Activated CD4-positive, alpha-beta T cell treated with anti-CD3 and anti-CD28 coated beads, Interleukin-2, amount 10 ng/mL, durations not matched to agents 24 days and 14 days (primary cell): ENCODE measurements around the gene SLC12A5. TPM values are rescaled to one million over a fixed set of nuclear protein-coding genes. Genes with fewer than 3 reads are reported as not detected.

Source experiments
- DNase-seq: peaks from one replicate; pipeline ENCODE4 v3.0.0; 2022
- H3K27ac Mint-ChIP-seq: one replicate; pipeline ENCODE4 v1.8.0; 2022; ENCODE audit warnings: mild to moderate bottlenecking, mixed read lengths
- H3K27me3 Mint-ChIP-seq: one replicate; pipeline ENCODE4 v1.8.0; 2022; ENCODE audit warnings: mixed read lengths
- H3K36me3 Mint-ChIP-seq: one replicate; pipeline ENCODE4 v1.8.0; 2022; ENCODE audit warnings: low read depth, mild to moderate bottlenecking, mixed read lengths
- H3K4me1 Mint-ChIP-seq: one replicate; pipeline ENCODE4 v1.8.0; 2021; ENCODE audit warnings: mixed read lengths
- H3K4me3 Mint-ChIP-seq: one replicate; pipeline ENCODE4 v1.8.0; 2022; ENCODE audit warnings: mild to moderate bottlenecking, moderate library complexity, mixed read lengths
- H3K9me3 Mint-ChIP-seq: one replicate; pipeline ENCODE4 v1.8.0; 2021; ENCODE audit warnings: mixed read lengths
- intact Hi-C: fragments of 100-400 bp; cut with micrococcal nuclease; formaldehyde crosslinking; loops from one replicate; pipeline ENCODE4 v1.15.1; 2023
- total RNA-seq: library from RNA; stranded (reverse); gene quantifications from 2 replicates; pipeline ENCODE4 v1.2.3, GENCODE V29; 2022

Gene SLC12A5
- total RNA-seq, 1 donor from 2014 or later = not detected

- Mint-ChIP-seq H3K27me3 (peaks cover 36% of the 10 kb centered on the region), H3K36me3 (peaks cover 33% of the 10 kb centered on the region), H3K27ac (no peak overlapping the region), H3K4me1 (peaks cover 34% of the 10 kb centered on the region), H3K9me3 (no peaks in the 10 kb centered on the region), H3K4me3 (no peak overlapping the region)
- no peak for DNase-seq
- intact Hi-C loops = no loop called here
These were observed 29.7 kb downstream of the SLC12A5 start for GRCh38 chr20:46058599-46059281.

GRCh38 chr20:46060301-46060881, 31.4 kb downstream of the SLC12A5 start:
- DNase-seq = no peak
- H3K4me3 Mint-ChIP-seq = peak overlapping the region; percentile 19
- peak overlapping the region; percentile 4 for H3K27ac Mint-ChIP-seq
- peaks cover 50% of the 10 kb centered on the region for H3K36me3 Mint-ChIP-seq
- peaks cover 31% of the 10 kb centered on the region for H3K27me3 Mint-ChIP-seq
- intact Hi-C loops = loop anchor here (5.0 kb wide), 1 partner anchor 38 kb away; no protein-coding TSS in a partner anchor
- H3K4me1 Mint-ChIP-seq = peaks cover 46% of the 10 kb centered on the region
- no peaks in the 10 kb centered on the region for H3K9me3 Mint-ChIP-seq

GRCh38 chr20:46060975-46061374, 32.0 kb downstream of the SLC12A5 start:
- peaks cover 46% of the 10 kb centered on the region for H3K4me1 Mint-ChIP-seq
- no peak for DNase-seq
- H3K36me3 Mint-ChIP-seq = peaks cover 56% of the 10 kb centered on the region
- intact Hi-C loops = loop anchor here (5.0 kb wide), 1 partner anchor 39 kb away; no protein-coding TSS in a partner anchor
- H3K27ac Mint-ChIP-seq = no peak overlapping the region
- H3K9me3 Mint-ChIP-seq = no peaks in the 10 kb centered on the region
- H3K4me3 Mint-ChIP-seq = no peak overlapping the region
- peaks cover 25% of the 10 kb centered on the region for H3K27me3 Mint-ChIP-seq

GRCh38 chr20:46062151-46062550, 33.1 kb downstream of the SLC12A5 start:
- Mint-ChIP-seq H3K4me1 (peaks cover 46% of the 10 kb centered on the region), H3K36me3 (peaks cover 63% of the 10 kb centered on the region)

GRCh38 chr20:46062621-46063020, 33.6 kb downstream of the SLC12A5 start:
- Mint-ChIP-seq H3K27ac (no peak overlapping the region), H3K9me3 (no peaks in the 10 kb centered on the region), H3K36me3 (peaks cover 63% of the 10 kb centered on the region), H3K4me3 (no peak overlapping the region), H3K27me3 (peaks cover 13% of the 10 kb centered on the region), H3K4me1 (peaks cover 46% of the 10 kb centered on the region)
- intact Hi-C loops = loop anchor here (5.0 kb wide), 1 partner anchor 40 kb away; no protein-coding TSS in a partner anchor
- no peak for DNase-seq

More at GRCh38 chr20:46062151-46062550, 33.1 kb downstream of the SLC12A5 start:
- intact Hi-C loops = loop anchor here (5.0 kb wide), 1 partner anchor 40 kb away; no protein-coding TSS in a partner anchor
- H3K27me3 Mint-ChIP-seq = peaks cover 16% of the 10 kb centered on the region
- no peak for DNase-seq
- H3K4me3 Mint-ChIP-seq = no peak overlapping the region
- H3K27ac Mint-ChIP-seq = no peak overlapping the region
- no peaks in the 10 kb centered on the region for H3K9me3 Mint-ChIP-seq

- Mint-ChIP-seq H3K9me3 (no peaks in the 10 kb centered on the region), H3K36me3 (peaks cover 67% of the 10 kb centered on the region), H3K27me3 (peaks cover 9% of the 10 kb centered on the region), H3K27ac (peak overlapping the region; percentile 88), H3K4me3 (peak overlapping the region; percentile 4), H3K4me1 (peaks cover 45% of the 10 kb centered on the region)
- no peak for DNase-seq
- intact Hi-C loops = loop anchor here (5.0 kb wide), 1 partner anchor 41 kb away; no protein-coding TSS in a partner anchor
These were observed 34.1 kb downstream of the SLC12A5 start for GRCh38 chr20:46063151-46063550.

GRCh38 chr20:46063652-46064054, 34.6 kb downstream of the SLC12A5 start:
- peak; percentile 63 for DNase-seq
- Mint-ChIP-seq H3K4me3 (peak overlapping the region; percentile 12), H3K27ac (peak overlapping the region; percentile 88), H3K36me3 (peaks cover 72% of the 10 kb centered on the region), H3K27me3 (peaks cover 6% of the 10 kb centered on the region), H3K4me1 (peaks cover 45% of the 10 kb centered on the region), H3K9me3 (no peaks in the 10 kb centered on the region)
- intact Hi-C loops = loop anchor here (2.0 to 5.0 kb wide), 2 partner anchors 25 to 41 kb away; partner anchors contain the start of gene NCOA5

GRCh38 chr20:46065006-46065405, 36.0 kb downstream of the SLC12A5 start:
- DNase-seq = no peak
- H3K9me3 Mint-ChIP-seq = no peaks in the 10 kb centered on the region
- H3K4me1 Mint-ChIP-seq = peaks cover 35% of the 10 kb centered on the region
- H3K27me3 Mint-ChIP-seq = no peaks in the 10 kb centered on the region
- H3K4me3 Mint-ChIP-seq = no peak overlapping the region
- H3K36me3 Mint-ChIP-seq = peaks cover 81% of the 10 kb centered on the region
- intact Hi-C loops = loop anchor here (2.0 kb wide), 1 partner anchor 24 kb away; the partner anchor contains the start of gene NCOA5
- peak overlapping the region; percentile 12 for H3K27ac Mint-ChIP-seq

GRCh38 chr20:46065691-46066090, 36.7 kb downstream of the SLC12A5 start:
- H3K4me3 Mint-ChIP-seq = no peak overlapping the region
- no peaks in the 10 kb centered on the region for H3K9me3 Mint-ChIP-seq
- DNase-seq = no peak
- no peak overlapping the region for H3K27ac Mint-ChIP-seq
- H3K27me3 Mint-ChIP-seq = no peaks in the 10 kb centered on the region
- H3K36me3 Mint-ChIP-seq = peaks cover 74% of the 10 kb centered on the region
- peaks cover 28% of the 10 kb centered on the region for H3K4me1 Mint-ChIP-seq
- intact Hi-C loops = loop anchor here (2.0 kb wide), 1 partner anchor 23 kb away; the partner anchor contains the start of gene NCOA5

GRCh38 chr20:46070215-46070900, 41.3 kb downstream of the SLC12A5 start:
- H3K9me3 Mint-ChIP-seq = no peaks in the 10 kb centered on the region
- no peak overlapping the region for H3K4me3 Mint-ChIP-seq
- intact Hi-C loops = no loop called here
- H3K36me3 Mint-ChIP-seq = peaks cover 36% of the 10 kb centered on the region
- no peaks in the 10 kb centered on the region for H3K27me3 Mint-ChIP-seq
- no peak overlapping the region for H3K27ac Mint-ChIP-seq
- no peaks in the 10 kb centered on the region for H3K4me1 Mint-ChIP-seq
- no peak for DNase-seq

- DNase-seq = no peak
- Mint-ChIP-seq H3K27ac (no peak overlapping the region), H3K4me3 (no peak overlapping the region), H3K36me3 (peaks cover 28% of the 10 kb centered on the region), H3K4me1 (no peaks in the 10 kb centered on the region), H3K9me3 (no peaks in the 10 kb centered on the region), H3K27me3 (no peaks in the 10 kb centered on the region)
- intact Hi-C loops = no loop called here
These were observed 42.6 kb downstream of the SLC12A5 start for GRCh38 chr20:46071573-46071972.

GRCh38 chr20:46073024-46073423, 44.0 kb downstream of the SLC12A5 start:
- Mint-ChIP-seq H3K27me3 (no peaks in the 10 kb centered on the region), H3K4me1 (no peaks in the 10 kb centered on the region), H3K4me3 (no peak overlapping the region), H3K27ac (no peak overlapping the region), H3K36me3 (peaks cover 27% of the 10 kb centered on the region), H3K9me3 (no peaks in the 10 kb centered on the region)
- DNase-seq = no peak
- intact Hi-C loops = no loop called here

GRCh38 chr20:46073443-46073842, 44.4 kb downstream of the SLC12A5 start:
- intact Hi-C loops = no loop called here
- H3K9me3 Mint-ChIP-seq = no peaks in the 10 kb centered on the region
- H3K27ac Mint-ChIP-seq = no peak overlapping the region
- no peaks in the 10 kb centered on the region for H3K4me1 Mint-ChIP-seq
- H3K27me3 Mint-ChIP-seq = no peaks in the 10 kb centered on the region
- no peak for DNase-seq
- H3K36me3 Mint-ChIP-seq = peaks cover 23% of the 10 kb centered on the region
- H3K4me3 Mint-ChIP-seq = no peak overlapping the region

- H3K9me3 Mint-ChIP-seq = no peaks in the 10 kb centered on the region
- H3K4me1 Mint-ChIP-seq = no peaks in the 10 kb centered on the region
- peaks cover 23% of the 10 kb centered on the region for H3K36me3 Mint-ChIP-seq
- intact Hi-C loops = no loop called here
- no peaks in the 10 kb centered on the region for H3K27me3 Mint-ChIP-seq
- no peak overlapping the region for H3K4me3 Mint-ChIP-seq
- no peak for DNase-seq
- H3K27ac Mint-ChIP-seq = no peak overlapping the region
These were observed 45.0 kb downstream of the SLC12A5 start for GRCh38 chr20:46074006-46074405.
